ENCODE results near the gene CCDC86.

The CCDC86 gene

GRCh38 chr11:60854847-60855725 lies 13.2 kb downstream of the CCDC86 start:
- Histone ChIP-seq H3K9ac (ENCODE audit: low read depth, low read length) (no peak overlapping the region), H3K9me3 (ENCODE audit: control insufficient read depth, insufficient read depth, low read length) (no peaks in the 10 kb centered on the region), H3K36me3 (ENCODE audit: control insufficient read depth, insufficient read depth, low read length) (peaks cover 15% of the 10 kb centered on the region), H3K27ac (ENCODE audit: low read depth, low read length) (no peak overlapping the region), H3K4me1 (ENCODE audit: control insufficient read depth, insufficient read depth, low read length) (peaks cover 6% of the 10 kb centered on the region), H3K4me3 (ENCODE audit: low read depth, low read length) (no peak overlapping the region), H3K27me3 (ENCODE audit: control insufficient read depth, insufficient read depth, low read length) (peaks cover 32% of the 10 kb centered on the region)

GRCh38 chr11:60855726-60856633 lies 14.1 kb downstream of the CCDC86 start, which contains the start of gene PTGDR2:
Gene PTGDR2 (minus strand): TSS chr11:60855950. CDS start chr11:60853722, 2,228 bp downstream.
- Histone ChIP-seq H3K4me3 (ENCODE audit: low read depth, low read length) (no peak within 1 kb of the TSS), H3K9ac (ENCODE audit: low read depth, low read length) (no peak within 1 kb of the TSS), H3K9me3 (ENCODE audit: control insufficient read depth, insufficient read depth, low read length) (no peaks in the 10 kb centered on the region), H3K36me3 (ENCODE audit: control insufficient read depth, insufficient read depth, low read length) (peaks cover 6% of the 10 kb centered on the region), H3K27ac (ENCODE audit: low read depth, low read length) (no peak within 1 kb of the TSS), H3K27me3 (ENCODE audit: control insufficient read depth, insufficient read depth, low read length) (peaks cover 32% of the 10 kb centered on the region), H3K4me1 (ENCODE audit: control insufficient read depth, insufficient read depth, low read length) (peaks cover 6% of the 10 kb centered on the region)

- H3K4me1 ChIP-seq (ENCODE audit: control insufficient read depth, insufficient read depth, low read length) = no peaks in the 10 kb centered on the region
Measured at GRCh38 chr11:60857378-60858232, 15.7 kb downstream of the CCDC86 start.

GRCh38 chr11:60858236-60858635 lies 16.3 kb downstream of the CCDC86 start:
- Histone ChIP-seq H3K4me1 (ENCODE audit: control insufficient read depth, insufficient read depth, low read length) (no peaks in the 10 kb centered on the region), H3K9me3 (ENCODE audit: control insufficient read depth, insufficient read depth, low read length) (no peaks in the 10 kb centered on the region), H3K4me3 (ENCODE audit: low read depth, low read length) (no peak overlapping the region), H3K27me3 (ENCODE audit: control insufficient read depth, insufficient read depth, low read length) (peaks cover 24% of the 10 kb centered on the region), H3K27ac (ENCODE audit: low read depth, low read length) (no peak overlapping the region), H3K36me3 (ENCODE audit: control insufficient read depth, insufficient read depth, low read length) (no peaks in the 10 kb centered on the region), H3K9ac (ENCODE audit: low read depth, low read length) (no peak overlapping the region)

More at GRCh38 chr11:60857378-60858232, 15.7 kb downstream of the CCDC86 start:
- H3K27me3 ChIP-seq (ENCODE audit: control insufficient read depth, insufficient read depth, low read length) = peaks cover 31% of the 10 kb centered on the region
- H3K9ac ChIP-seq (ENCODE audit: low read depth, low read length) = no peak overlapping the region
- H3K36me3 ChIP-seq (ENCODE audit: control insufficient read depth, insufficient read depth, low read length) = no peaks in the 10 kb centered on the region
- H3K4me3 ChIP-seq (ENCODE audit: low read depth, low read length) = no peak overlapping the region
- H3K9me3 ChIP-seq (ENCODE audit: control insufficient read depth, insufficient read depth, low read length) = no peaks in the 10 kb centered on the region
- H3K27ac ChIP-seq (ENCODE audit: low read depth, low read length) = no peak overlapping the region

- H3K27ac ChIP-seq (ENCODE audit: low read depth, low read length) = no peak overlapping the region
- no peaks in the 10 kb centered on the region for H3K9me3 ChIP-seq (ENCODE audit: control insufficient read depth, insufficient read depth, low read length)
- H3K27me3 ChIP-seq (ENCODE audit: control insufficient read depth, insufficient read depth, low read length) = peaks cover 18% of the 10 kb centered on the region
- H3K4me1 ChIP-seq (ENCODE audit: control insufficient read depth, insufficient read depth, low read length) = no peaks in the 10 kb centered on the region
- no peaks in the 10 kb centered on the region for H3K36me3 ChIP-seq (ENCODE audit: control insufficient read depth, insufficient read depth, low read length)
- H3K4me3 ChIP-seq (ENCODE audit: low read depth, low read length) = no peak overlapping the region
- no peak overlapping the region for H3K9ac ChIP-seq (ENCODE audit: low read depth, low read length)
Measured at GRCh38 chr11:60858731-60859464, 17.0 kb downstream of the CCDC86 start.

GRCh38 chr11:60859616-60860250 lies 17.8 kb downstream of the CCDC86 start:
- no peaks in the 10 kb centered on the region for H3K4me1 ChIP-seq (ENCODE audit: control insufficient read depth, insufficient read depth, low read length)
- no peaks in the 10 kb centered on the region for H3K36me3 ChIP-seq (ENCODE audit: control insufficient read depth, insufficient read depth, low read length)
- H3K9me3 ChIP-seq (ENCODE audit: control insufficient read depth, insufficient read depth, low read length) = no peaks in the 10 kb centered on the region
- no peak overlapping the region for H3K27ac ChIP-seq (ENCODE audit: low read depth, low read length)
- no peak overlapping the region for H3K9ac ChIP-seq (ENCODE audit: low read depth, low read length)
- peaks cover 9% of the 10 kb centered on the region for H3K27me3 ChIP-seq (ENCODE audit: control insufficient read depth, insufficient read depth, low read length)
- H3K4me3 ChIP-seq (ENCODE audit: low read depth, low read length) = no peak overlapping the region

GRCh38 chr11:60860943-60861342 lies 19.0 kb downstream of the CCDC86 start:
- H3K4me1 ChIP-seq (ENCODE audit: control insufficient read depth, insufficient read depth, low read length) = no peaks in the 10 kb centered on the region
- H3K27me3 ChIP-seq (ENCODE audit: control insufficient read depth, insufficient read depth, low read length) = no peaks in the 10 kb centered on the region
- no peaks in the 10 kb centered on the region for H3K36me3 ChIP-seq (ENCODE audit: control insufficient read depth, insufficient read depth, low read length)
- no peak overlapping the region for H3K9ac ChIP-seq (ENCODE audit: low read depth, low read length)
- no peak overlapping the region for H3K27ac ChIP-seq (ENCODE audit: low read depth, low read length)
- H3K4me3 ChIP-seq (ENCODE audit: low read depth, low read length) = no peak overlapping the region
- no peaks in the 10 kb centered on the region for H3K9me3 ChIP-seq (ENCODE audit: control insufficient read depth, insufficient read depth, low read length)

- Histone ChIP-seq H3K27ac (ENCODE audit: low read depth, low read length) (no peak overlapping the region), H3K4me1 (ENCODE audit: control insufficient read depth, insufficient read depth, low read length) (no peaks in the 10 kb centered on the region)
Measured at GRCh38 chr11:60862171-60862570, 20.3 kb downstream of the CCDC86 start.

GRCh38 chr11:60863550-60864521 lies 21.9 kb downstream of the CCDC86 start:
- Histone ChIP-seq H3K27me3 (ENCODE audit: control insufficient read depth, insufficient read depth, low read length) (no peaks in the 10 kb centered on the region), H3K9ac (ENCODE audit: low read depth, low read length) (no peak overlapping the region), H3K36me3 (ENCODE audit: control insufficient read depth, insufficient read depth, low read length) (no peaks in the 10 kb centered on the region), H3K4me3 (ENCODE audit: low read depth, low read length) (no peak overlapping the region), H3K27ac (ENCODE audit: low read depth, low read length) (no peak overlapping the region), H3K9me3 (ENCODE audit: control insufficient read depth, insufficient read depth, low read length) (no peaks in the 10 kb centered on the region), H3K4me1 (ENCODE audit: control insufficient read depth, insufficient read depth, low read length) (no peaks in the 10 kb centered on the region)

More at GRCh38 chr11:60862171-60862570, 20.3 kb downstream of the CCDC86 start:
- no peak overlapping the region for H3K9ac ChIP-seq (ENCODE audit: low read depth, low read length)
- H3K9me3 ChIP-seq (ENCODE audit: control insufficient read depth, insufficient read depth, low read length) = no peaks in the 10 kb centered on the region
- H3K36me3 ChIP-seq (ENCODE audit: control insufficient read depth, insufficient read depth, low read length) = no peaks in the 10 kb centered on the region
- no peaks in the 10 kb centered on the region for H3K27me3 ChIP-seq (ENCODE audit: control insufficient read depth, insufficient read depth, low read length)
- no peak overlapping the region for H3K4me3 ChIP-seq (ENCODE audit: low read depth, low read length)

Measured in HUES48 (cell line).